H9 (cell line): ENCODE data around the gene SH3TC2. TPM values are rescaled to one million over a fixed set of nuclear protein-coding genes. Genes with fewer than 3 reads are reported as not detected.

Source experiments
- DNase-seq: peaks from one replicate; pipeline ENCODE4 v3.0.0-alpha.2; 2017
- H2AFZ ChIP-seq: one replicate; pipeline ENCODE4 v1.6.1; 2013; ENCODE audit warnings: mild to moderate bottlenecking, low read length, control low read depth, moderate library complexity
- H2AK5ac ChIP-seq: 2 replicates; pipeline ENCODE4 v1.6.1; 2013; ENCODE audit warnings: low read length, control low read depth, mixed read lengths; ENCODE audit not compliant: insufficient read length
- H2BK120ac ChIP-seq: one replicate; pipeline ENCODE4 v1.6.1; 2013; ENCODE audit warnings: low read depth, mild to moderate bottlenecking, low read length, control low read depth, inconsistent platforms; ENCODE audit not compliant: poor library complexity, severe bottlenecking
- H2BK12ac ChIP-seq: 2 replicates; pipeline ENCODE4 v1.6.1; 2013; ENCODE audit warnings: low read length, control low read depth, mixed read lengths, low read depth; ENCODE audit not compliant: insufficient read length
- H2BK15ac ChIP-seq: 2 replicates; pipeline ENCODE4 v1.6.1; 2013; ENCODE audit warnings: low read depth, low read length, control low read depth
- H2BK20ac ChIP-seq: one replicate; pipeline ENCODE4 v1.6.1; 2013; ENCODE audit warnings: low read depth, mild to moderate bottlenecking, low read length, control low read depth, inconsistent platforms; ENCODE audit not compliant: poor library complexity, severe bottlenecking
- H2BK5ac ChIP-seq: 2 replicates; pipeline ENCODE4 v1.6.1; 2013; ENCODE audit warnings: low read length, control low read depth, mixed read lengths; ENCODE audit not compliant: insufficient read length
- H3K14ac ChIP-seq: 2 replicates; pipeline ENCODE4 v1.6.1; 2013; ENCODE audit warnings: low read length, control low read depth; ENCODE audit not compliant: insufficient read depth
- H3K18ac ChIP-seq: 2 replicates; pipeline ENCODE4 v1.6.1; 2013; ENCODE audit warnings: low read depth, mild to moderate bottlenecking, mixed read lengths, low read length, control low read depth; ENCODE audit not compliant: insufficient read length
- H3K23ac ChIP-seq: 2 replicates; pipeline ENCODE4 v1.6.1; 2013; ENCODE audit warnings: low read length, control low read depth, mixed read lengths, low read depth; ENCODE audit not compliant: insufficient read length
- H3K23me2 ChIP-seq: 2 replicates; pipeline ENCODE4 v1.6.1; 2013; ENCODE audit warnings: low read depth, mild to moderate bottlenecking, mixed read lengths, low read length, control low read depth; ENCODE audit not compliant: insufficient read length, poor library complexity, severe bottlenecking
- H3K27ac ChIP-seq: 2 replicates; pipeline ENCODE4 v1.5.1; 2013; ENCODE audit warnings: low read length, control low read depth, mixed read lengths, low read depth; ENCODE audit not compliant: insufficient read length
- H3K27me3 ChIP-seq: 2 replicates; pipeline ENCODE4 v1.6.1; 2013; ENCODE audit warnings: low read length, control low read depth, inconsistent platforms; ENCODE audit not compliant: insufficient read depth
- H3K4ac ChIP-seq: 2 replicates; pipeline ENCODE4 v1.6.1; 2013; ENCODE audit warnings: low read depth, mild to moderate bottlenecking, control low read depth, inconsistent platforms, low read length, moderate library complexity
- H3K4me1 ChIP-seq: 2 replicates; pipeline ENCODE4 v1.6.1; 2013; ENCODE audit warnings: low read length, control low read depth, inconsistent platforms; ENCODE audit not compliant: insufficient read depth
- H3K4me2 ChIP-seq: 2 replicates; pipeline ENCODE4 v1.6.1; 2013; ENCODE audit warnings: low read length, control low read depth, mixed read lengths; ENCODE audit not compliant: insufficient read length, insufficient read depth
- H3K56ac ChIP-seq: 2 replicates; pipeline ENCODE4 v1.6.1; 2013; ENCODE audit warnings: low read depth, mild to moderate bottlenecking, mixed read lengths, low read length, control low read depth; ENCODE audit not compliant: insufficient read length
- H3K79me1 ChIP-seq: 2 replicates; pipeline ENCODE4 v1.6.1; 2013; ENCODE audit warnings: low read depth, mild to moderate bottlenecking, moderate library complexity, low read length, control low read depth, inconsistent platforms; ENCODE audit not compliant: insufficient read depth, poor library complexity, severe bottlenecking
- H3K79me2 ChIP-seq: 2 replicates; pipeline ENCODE4 v1.6.1; 2013; ENCODE audit warnings: low read length, control low read depth, inconsistent platforms; ENCODE audit not compliant: insufficient read depth
- H3K9ac ChIP-seq: 2 replicates; pipeline ENCODE4 v1.6.1; 2013; ENCODE audit warnings: low read length, control low read depth, mixed read lengths; ENCODE audit not compliant: insufficient read length; ENCODE audit errors: extremely low read depth
- H3K9me3 ChIP-seq: one replicate; pipeline ENCODE4 v1.6.1; 2013; ENCODE audit warnings: low read depth, low read length, inconsistent platforms; ENCODE audit not compliant: control insufficient read depth
- H3T11ph ChIP-seq: one replicate; pipeline ENCODE4 v1.6.1; 2013; ENCODE audit warnings: mild to moderate bottlenecking, low read length, control low read depth, inconsistent platforms
- H4K20me1 ChIP-seq: one replicate; pipeline ENCODE4 v1.6.1; 2013; ENCODE audit not compliant: control insufficient read depth, insufficient read length, insufficient read depth
- H4K5ac ChIP-seq: 2 replicates; pipeline ENCODE4 v1.6.1; 2013; ENCODE audit warnings: low read depth, mild to moderate bottlenecking, mixed read lengths, low read length, control low read depth; ENCODE audit not compliant: insufficient read length
- H4K8ac ChIP-seq: replicated peaks from 2 replicates; pipeline ENCODE4 v1.6.1; 2013; ENCODE audit warnings: low read length, control low read depth, mixed read lengths, low read depth; ENCODE audit not compliant: insufficient read length
- H4K91ac ChIP-seq: 2 replicates; pipeline ENCODE4 v1.6.1; 2013; ENCODE audit warnings: low read depth, mild to moderate bottlenecking, moderate library complexity, mixed read lengths, low read length, control low read depth; ENCODE audit not compliant: insufficient read length
- H3K27ac Mint-ChIP-seq, 3 experiments: 2 replicates in 2 of 3; 3 replicates in 1 of 3; pipeline ENCODE4 v1.8.0; 2020 to 2021; ENCODE audit warnings: mixed read lengths in 3 of 3, mild to moderate bottlenecking in 1 of 3, moderate library complexity in 1 of 3
- H3K27me3 Mint-ChIP-seq: 2 replicates; pipeline ENCODE4 v1.8.0; 2021; ENCODE audit warnings: low read depth, mild to moderate bottlenecking, moderate library complexity, mixed read lengths
- H3K36me3 Mint-ChIP-seq, 3 experiments: 2 replicates in 2 of 3; 3 replicates in 1 of 3; pipeline ENCODE4 v1.8.0; 2020 to 2021; ENCODE audit warnings: low read depth in 3 of 3, mixed read lengths in 3 of 3; ENCODE audit not compliant: insufficient read depth in 1 of 3
- H3K4me1 Mint-ChIP-seq, 2 experiments: 2 replicates each; pipeline ENCODE4 v1.8.0; 2020; ENCODE audit warnings: mixed read lengths in 2 of 2
- H3K4me3 Mint-ChIP-seq, 2 experiments: 2 replicates in 1 of 2; 3 replicates in 1 of 2; pipeline ENCODE4 v1.8.0; 2020 to 2021; ENCODE audit warnings: mild to moderate bottlenecking in 2 of 2, mixed read lengths in 2 of 2, moderate library complexity in 1 of 2
- H3K9me3 Mint-ChIP-seq, 2 experiments: 2 replicates in 1 of 2; 3 replicates in 1 of 2; pipeline ENCODE4 v1.8.0; 2020; ENCODE audit warnings: mild to moderate bottlenecking in 2 of 2, mixed read lengths in 2 of 2, moderate library complexity in 1 of 2
- CTCF ChIP-seq: fragments of 200-600 bp; sonication (generic); conservative IDR thresholded peaks from 3 replicates; pipeline ENCODE4 v1.8.0; 2021; ENCODE audit warnings: antibody characterized with exemption, mild to moderate bottlenecking
- WGBS: extraction: QIAGEN DNeasy Blood & Tissue Kit; methylation state at CpG from one replicate; pipeline ENCODE4 v1.1.7; 2013; ENCODE audit warnings: missing lambda C conversion rate, low lambda C conversion rate, mixed read lengths; ENCODE audit not compliant: insufficient read length; ENCODE audit errors: extremely low coverage; 5-methylcytosine and 5-hydroxymethylcytosine counted together
- total RNA-seq: library from RNA; stranded (reverse); gene quantifications from 2 replicates; pipeline ENCODE4 v1.2.1, GENCODE V29; 2021

Gene SH3TC2
- total RNA-seq, 1 experiment from 2014 or later: not detected

DNA sequence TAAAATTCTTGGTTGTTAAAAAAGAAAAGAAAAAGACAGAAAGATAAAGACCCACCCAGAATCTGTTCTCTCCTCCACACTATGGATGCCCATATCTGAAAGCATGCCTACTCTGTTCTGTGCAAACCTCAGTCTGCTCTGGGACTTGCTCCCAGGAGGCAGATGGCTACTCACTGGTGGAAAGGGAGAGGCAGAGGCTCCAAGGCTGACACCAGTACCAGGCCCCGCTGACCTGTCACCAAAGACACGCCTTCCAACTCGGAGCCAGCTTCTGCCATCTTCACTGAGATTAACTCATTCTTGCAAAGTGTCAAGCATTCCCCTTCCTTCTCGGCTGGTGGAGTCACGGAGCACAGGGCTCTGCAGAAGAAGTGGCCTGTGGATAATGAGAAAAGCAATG lies 21.6 kb downstream of the SH3TC2 start:
- Histone ChIP-seq H3K14ac (no peak overlapping the region), H3K23ac (no peak overlapping the region), H4K8ac (no peak overlapping the region), H3K27me3 (no peaks in the 10 kb centered on the region), H2BK12ac (no peak overlapping the region), H3K27ac (no peak overlapping the region), H3K79me1 (no peaks in the 10 kb centered on the region), H3K79me2 (no peaks in the 10 kb centered on the region), H2BK15ac (no peak overlapping the region), H3K4ac (no peak overlapping the region), H3T11ph (no peak overlapping the region), H3K18ac (no peak overlapping the region), H3K56ac (no peak overlapping the region), H2AK5ac (no peak overlapping the region), H3K23me2 (no peaks in the 10 kb centered on the region), H2BK5ac (no peak overlapping the region), H3K4me2 (no peak overlapping the region), H3K9me3 (no peaks in the 10 kb centered on the region), H4K91ac (no peak overlapping the region), H2BK20ac (no peak overlapping the region), H3K9ac (no peak overlapping the region), H3K4me1 (no peaks in the 10 kb centered on the region), H4K20me1 (no peaks in the 10 kb centered on the region), H2AFZ (no peak overlapping the region), H4K5ac (no peak overlapping the region), H2BK120ac (no peak overlapping the region)
- Mint-ChIP-seq H3K4me3 (no peak overlapping the region), H3K27me3 (peaks cover 3% of the 10 kb centered on the region; the same call in 1 of the 2 replicates), H3K4me1 (no peaks in the 10 kb centered on the region), H3K27ac (no peak overlapping the region), H3K9me3 (no peaks in the 10 kb centered on the region), H3K36me3 (no peaks in the 10 kb centered on the region)
- no peak for TF ChIP-seq CTCF
- WGBS: no CpG with 5 or more reads among the region's 5 CpGs
- DNase-seq: no peak
